ENCODE results near the gene GDF10. TPM values are rescaled to one million over a fixed set of nuclear protein-coding genes. Genes with fewer than 3 reads are reported as not detected.
A peak's percentile ranks its signal among the peaks of the same experiment; 100 is the strongest.

GDF10 gene
- total and polyA plus RNA-seq, 2 of the 8 experiments (the other 6 are each of a cell fraction or from before 2014, with no cell fraction given), result 0.19 to 0.32 TPM

GRCh38 chr10:47349516-47349915 lies 49.5 kb downstream of the GDF10 start:
- DNase-seq (ENCODE audit: low read depth in 1 of 2, low spot score in 2 of 2) (no peak), FAIRE-seq (no peak)
- ChIA-PET POLR2A (ENCODE audit: partially characterized antibody) (no interaction called here), CTCF (ENCODE audit: partially characterized antibody) (interaction anchor here (14.6 kb wide), 1 partner anchor 12 kb away, joined by 132 read pairs; no protein-coding TSS in a partner anchor)
- H3K23ac ChIP-seq (ENCODE audit: insufficient read length), result no peak overlapping the region
- no peak overlapping the region for H3K14ac ChIP-seq (ENCODE audit: insufficient read length)
- H3K4me3 ChIP-seq (ENCODE audit: extremely low read depth in 1 of 4, insufficient read depth in 2 of 4, low read depth in 3 of 4, low read length in 4 of 4), result no peak overlapping the region
- no peak overlapping the region for H3K56ac ChIP-seq (replicated peaks; ENCODE audit: insufficient read length, low read depth, low read length)
- H3K18ac ChIP-seq (ENCODE audit: extremely low read depth, low read length), result peak overlapping the region; percentile 32; the same call in 1 of the 2 replicates
- 0 out of 2 replicates have a peak overlapping the region, but pooled peaks have one; percentile 39 for H4K8ac ChIP-seq (ENCODE audit: extremely low read depth, insufficient read depth, low read length)
- H3K4me1 ChIP-seq (replicated peaks in 1 of 4; ENCODE audit: control insufficient read depth in 3 of 4, insufficient read depth in 4 of 4, low read length in 3 of 4), result no peaks in the 10 kb centered on the region; a peak in 2 of 7 replicates
- H3K23me2 ChIP-seq (ENCODE audit: low read depth, low read length), result no peaks in the 10 kb centered on the region
- H4K5ac ChIP-seq (ENCODE audit: insufficient read length, low read depth, low read length), result no peak overlapping the region
- H2BK15ac ChIP-seq (ENCODE audit: low read length), result no peak overlapping the region
- 94% methylated on average over 19 of the region's 22 CpGs; no CpG with 5 or more reads in 1 of the 2 experiments for WGBS, 2 experiments (ENCODE audit: extremely low coverage in 1 of 2, insufficient coverage in 1 of 2, insufficient read length in 1 of 2, insufficient replicate concordance in 2 of 2, low coverage in 1 of 2, low lambda C conversion rate in 2 of 2, missing lambda C conversion rate in 1 of 2)
- H3K9ac ChIP-seq (replicated peaks in 1 of 4; ENCODE audit: extremely low read depth in 1 of 4, low read depth in 3 of 4, low read length in 3 of 4), result no peak overlapping the region
- H3K79me1 ChIP-seq (ENCODE audit: low read depth, low read length), result no peaks in the 10 kb centered on the region
- no peak overlapping the region for H3K4me2 ChIP-seq (ENCODE audit: insufficient read depth in 1 of 2, low read depth in 2 of 2, low read length in 2 of 2)
- H3K4ac ChIP-seq (replicated peaks; ENCODE audit: insufficient read length, low read depth, low read length), result no peak overlapping the region
- H2BK12ac ChIP-seq (ENCODE audit: low read depth, low read length), result no peak overlapping the region
- H2BK5ac ChIP-seq (ENCODE audit: low read depth, low read length), result no peak overlapping the region
- H4K20me1 ChIP-seq (replicated peaks in 1 of 2; ENCODE audit: control insufficient read depth in 1 of 2, insufficient read depth in 2 of 2, low read length in 2 of 2), result no peaks in the 10 kb centered on the region
- H2AK5ac ChIP-seq (ENCODE audit: low read depth, low read length), result no peak overlapping the region; the same call in 1 of the 2 replicates
- no peak overlapping the region for H2AFZ ChIP-seq (ENCODE audit: low read length)
- no peak overlapping the region for H4K91ac ChIP-seq (replicated peaks; ENCODE audit: insufficient read length, low read length)
- H3K79me2 ChIP-seq (ENCODE audit: control insufficient read depth in 1 of 2, insufficient read depth in 2 of 2, low read length in 2 of 2), result no peaks in the 10 kb centered on the region
- no peak overlapping the region for H2BK120ac ChIP-seq (replicated peaks; ENCODE audit: low read depth, low read length)
- no peak overlapping the region for H3K27ac ChIP-seq (ENCODE audit: low read depth, low read length)
- no peaks in the 10 kb centered on the region for H3K27me3 ChIP-seq (replicated peaks in 1 of 4; ENCODE audit: control insufficient read depth in 3 of 4, extremely low read depth in 1 of 4, insufficient read depth in 3 of 4, low read length in 3 of 4)
- no peaks in the 10 kb centered on the region for H3K9me3 ChIP-seq (ENCODE audit: insufficient read depth in 2 of 2, low read depth in 1 of 2, low read length in 1 of 2)
- H2BK20ac ChIP-seq (ENCODE audit: low read length), result no peak overlapping the region
- no peaks in the 10 kb centered on the region for H3K36me3 ChIP-seq (ENCODE audit: control insufficient read depth in 2 of 4, insufficient read depth in 4 of 4, low read length in 3 of 4)
- TF ChIP-seq SAP30 (IDR thresholded peaks at IDR 0.05; ENCODE audit: insufficient read depth, insufficient replicate concordance, low read length), result no peak
- TF ChIP-seq MAX (IDR thresholded peaks at IDR 0.05), result no peak
- no peak for TF ChIP-seq PHF8 (conservative IDR thresholded peaks at IDR 0.05; ENCODE audit: low read depth, low read length)
- TF ChIP-seq TCF12 (IDR thresholded peaks at IDR 0.05; ENCODE audit: low read depth, low read length), result no peak
- no peak for TF ChIP-seq CTCF (IDR thresholded peaks at IDR 0.05; ENCODE audit: control extremely low read depth in 1 of 3, insufficient read depth in 1 of 3, low read depth in 1 of 3, low read length in 3 of 3)
- no peak for TF ChIP-seq SUZ12 (IDR thresholded peaks at IDR 0.05; ENCODE audit: low read length)
- no peak for TF ChIP-seq SP1 (IDR thresholded peaks at IDR 0.05; ENCODE audit: low read depth, low read length)
- TF ChIP-seq CEBPB (IDR thresholded peaks at IDR 0.05; ENCODE audit: low read depth, low read length), result no peak
- no peak for TF ChIP-seq CTBP2 (IDR thresholded peaks at IDR 0.05; ENCODE audit: borderline replicate concordance, insufficient read depth, insufficient read length, low read length)
- TF ChIP-seq YY1 (IDR thresholded peaks at IDR 0.05; ENCODE audit: low read depth, low read length), result no peak
- no peak for TF ChIP-seq MAFK (IDR thresholded peaks at IDR 0.05; ENCODE audit: low read depth, low read length)
